ENCODE measurements around the gene ST3GAL3. TPM values are rescaled to one million over a fixed set of nuclear protein-coding genes. Genes with fewer than 3 reads are reported as not detected.

Gene ST3GAL3
- total RNA-seq, 3 donors from 2014 or later: 14.0 to 23.0 (median 19.7) TPM

GRCh38 chr1:43970502-43970901, 263.2 kb downstream of the ST3GAL3 start:
- H3K36me3 ChIP-seq: no peaks in the 10 kb centered on the region
- peak overlapping the region; percentile 71 to 81 (median 77) for H3K4me3 ChIP-seq
- no peak for DNase-seq (ENCODE audit: low spot score in 2 of 2)
- H3K4me1 ChIP-seq: peaks cover 0 to 8% of the 10 kb centered on the region in 2 donors
- TF ChIP-seq POLR2A (IDR thresholded peaks at IDR 0.05) (no peak), CTCF (IDR thresholded peaks at IDR 0.05) (no peak), POLR2AphosphoS5 (IDR thresholded peaks at IDR 0.05) (no peak)
- H3K27me3 ChIP-seq: no peaks in the 10 kb centered on the region
- intact Hi-C loops (cut with DNase I; ENCODE audit: low total_unique reads): loop anchor here (10.0 kb wide), 1 partner anchor 436 kb away; the partner anchor contains the start of gene PTPRF
- H3K9me3 ChIP-seq: no peaks in the 10 kb centered on the region
- H3K27ac ChIP-seq: no peak overlapping the region

DNA sequence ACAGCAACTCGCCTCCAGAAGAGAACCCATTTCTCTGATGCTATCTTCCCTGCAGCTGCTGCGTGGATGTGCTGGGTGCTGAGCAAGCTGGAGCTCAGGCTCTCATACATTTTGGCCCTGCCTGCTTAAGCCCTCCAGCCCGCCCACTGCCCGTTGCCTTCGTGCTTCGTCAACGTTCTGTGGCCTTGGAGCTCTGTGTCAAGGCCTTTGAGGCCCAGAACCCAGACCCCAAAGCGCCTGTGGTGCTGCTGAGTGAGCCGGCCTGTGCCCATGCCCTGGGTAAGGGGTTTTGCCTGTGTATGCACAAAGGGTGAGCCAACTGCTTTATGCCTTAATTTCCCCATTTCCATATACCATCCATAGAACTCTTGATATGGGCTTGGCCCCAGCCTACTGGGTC, 263.6 kb downstream of the ST3GAL3 start:
- no peak for DNase-seq (ENCODE audit: low spot score in 2 of 2)
- H3K27ac ChIP-seq: no peak overlapping the region
- peak overlapping the region in 2 of 3 donors; percentile 71 to 81 for H3K4me3 ChIP-seq
- peaks cover 0 to 12% of the 10 kb centered on the region in 2 donors for H3K4me1 ChIP-seq
- no peaks in the 10 kb centered on the region for H3K9me3 ChIP-seq
- no peak for TF ChIP-seq POLR2AphosphoS5 (IDR thresholded peaks at IDR 0.05)
- no peak for TF ChIP-seq CTCF (IDR thresholded peaks at IDR 0.05)
- no peak for TF ChIP-seq POLR2A (IDR thresholded peaks at IDR 0.05)
- no peaks in the 10 kb centered on the region for H3K36me3 ChIP-seq
- intact Hi-C loops (cut with DNase I; ENCODE audit: low total_unique reads): loop anchor here (10.0 kb wide), 1 partner anchor 436 kb away; the partner anchor contains the start of gene PTPRF
- no peaks in the 10 kb centered on the region for H3K27me3 ChIP-seq

- no peak for DNase-seq (ENCODE audit: low spot score in 2 of 2)
- Histone ChIP-seq H3K27me3 (no peaks in the 10 kb centered on the region), H3K4me3 (no peak overlapping the region), H3K27ac (no peak overlapping the region), H3K9me3 (no peaks in the 10 kb centered on the region), H3K4me1 (peaks cover 0 to 17% of the 10 kb centered on the region in 2 donors), H3K36me3 (no peaks in the 10 kb centered on the region)
- TF ChIP-seq POLR2A (IDR thresholded peaks at IDR 0.05) (no peak), POLR2AphosphoS5 (IDR thresholded peaks at IDR 0.05) (no peak), CTCF (IDR thresholded peaks at IDR 0.05) (no peak)
- intact Hi-C loops (cut with DNase I; ENCODE audit: low total_unique reads): loop anchor here (10.0 kb wide), 1 partner anchor 437 kb away; the partner anchor contains the start of gene PTPRF
Observed at GRCh38 chr1:43971336-43971980, 264.1 kb downstream of the ST3GAL3 start.

- intact Hi-C loops (cut with DNase I; ENCODE audit: low total_unique reads): loop anchor here (10.0 kb wide), 1 partner anchor 439 kb away; the partner anchor contains the start of gene PTPRF
- no peak for DNase-seq (ENCODE audit: low spot score in 2 of 2)
- no peaks in the 10 kb centered on the region for H3K36me3 ChIP-seq
- no peaks in the 10 kb centered on the region for H3K9me3 ChIP-seq
- TF ChIP-seq POLR2AphosphoS5 (IDR thresholded peaks at IDR 0.05) (no peak), POLR2A (IDR thresholded peaks at IDR 0.05) (no peak), CTCF (IDR thresholded peaks at IDR 0.05) (no peak)
- H3K4me1 ChIP-seq: peaks cover 0 to 26% of the 10 kb centered on the region in 2 donors
- H3K27ac ChIP-seq: peak overlapping the region; percentile 96 to 97
- H3K27me3 ChIP-seq: no peaks in the 10 kb centered on the region
- peak overlapping the region; percentile 92 to 95 (median 95) for H3K4me3 ChIP-seq
Observed at GRCh38 chr1:43973981-43974442, 266.7 kb downstream of the ST3GAL3 start.

Data from breast epithelium (tissue), 4 donors.